Measurements from ENCODE around the gene MMAB.

MMAB gene

GRCh38 chr12:109553906-109554500 lies 19.3 kb downstream of the MMAB start:
- TF ChIP-seq CTCF (conservative IDR thresholded peaks at IDR 0.05; ENCODE audit: control insufficient read depth, insufficient read depth, low read depth, low read length): no peak
- no peak overlapping the region for H3K4me3 ChIP-seq (ENCODE audit: control insufficient read depth, low read depth, low read length)
- no peak for DNase-seq (ENCODE audit: low read depth)

GRCh38 chr12:109553483-109553882 lies 19.8 kb downstream of the MMAB start:
- no peak for DNase-seq (ENCODE audit: low read depth)
- no peak overlapping the region for H3K4me3 ChIP-seq (ENCODE audit: control insufficient read depth, low read depth, low read length)
- no peak for TF ChIP-seq CTCF (conservative IDR thresholded peaks at IDR 0.05; ENCODE audit: control insufficient read depth, insufficient read depth, low read depth, low read length)

GRCh38 chr12:109552971-109553370 lies 20.3 kb downstream of the MMAB start:
- no peak for TF ChIP-seq CTCF (conservative IDR thresholded peaks at IDR 0.05; ENCODE audit: control insufficient read depth, insufficient read depth, low read depth, low read length)
- DNase-seq (ENCODE audit: low read depth): no peak
- H3K4me3 ChIP-seq (ENCODE audit: control insufficient read depth, low read depth, low read length): no peak overlapping the region

- H3K4me3 ChIP-seq (ENCODE audit: control insufficient read depth, low read depth, low read length): no peak overlapping the region
- TF ChIP-seq CTCF (conservative IDR thresholded peaks at IDR 0.05; ENCODE audit: control insufficient read depth, insufficient read depth, low read depth, low read length): no peak
- no peak for DNase-seq (ENCODE audit: low read depth)
Observed at GRCh38 chr12:109551108-109551507, 22.2 kb downstream of the MMAB start.

- TF ChIP-seq CTCF (conservative IDR thresholded peaks at IDR 0.05; ENCODE audit: control insufficient read depth, insufficient read depth, low read depth, low read length): no peak
- no peak for DNase-seq (ENCODE audit: low read depth)
Observed at GRCh38 chr12:109550281-109550680, 23.0 kb downstream of the MMAB start.

GRCh38 chr12:109549613-109550270 lies 23.6 kb downstream of the MMAB start:
- no peak for DNase-seq (ENCODE audit: low read depth)
- H3K4me3 ChIP-seq (ENCODE audit: control insufficient read depth, low read depth, low read length): no peak overlapping the region
- TF ChIP-seq CTCF (conservative IDR thresholded peaks at IDR 0.05; ENCODE audit: control insufficient read depth, insufficient read depth, low read depth, low read length): no peak

More at GRCh38 chr12:109550281-109550680, 23.0 kb downstream of the MMAB start:
- H3K4me3 ChIP-seq (ENCODE audit: control insufficient read depth, low read depth, low read length): no peak overlapping the region
